Neural progenitor cell (in vitro differentiated cells): Measurements from ENCODE around the gene DIAPH2. TPM values are rescaled to one million over a fixed set of nuclear protein-coding genes. Genes with fewer than 3 reads are reported as not detected.

Source experiments
- DNase-seq: peaks from one replicate; pipeline ENCODE4 v3.0.0-alpha.2; 2016; ENCODE audit warnings: low spot score
- H2AFZ ChIP-seq: fragments of 200-600 bp; sonication (generic); replicated peaks from 2 replicates; pipeline ENCODE4 v1.6.1; 2016; ENCODE audit warnings: antibody characterized with exemption
- H3F3A ChIP-seq: fragments of 200-600 bp; sonication (generic); 2 replicates; pipeline ENCODE4 v1.6.1; 2016; ENCODE audit warnings: antibody characterized with exemption, low read depth
- H3K27ac ChIP-seq: fragments of 200-600 bp; sonication (generic); 2 replicates; pipeline ENCODE4 v1.5.1; 2016; ENCODE audit warnings: mild to moderate bottlenecking
- H3K27me3 ChIP-seq: fragments of 200-600 bp; sonication (generic); 2 replicates; pipeline ENCODE4 v1.6.1; 2016; ENCODE audit warnings: mild to moderate bottlenecking, moderate library complexity
- H3K36me3 ChIP-seq: fragments of 200-600 bp; sonication (generic); 2 replicates; pipeline ENCODE4 v1.5.1; 2016
- H3K4me1 ChIP-seq: fragments of 200-600 bp; sonication (generic); 2 replicates; pipeline ENCODE4 v1.6.1; 2016; ENCODE audit warnings: mixed run types
- H3K4me2 ChIP-seq: fragments of 200-600 bp; sonication (generic); 2 replicates; pipeline ENCODE4 v1.6.1; 2016
- H3K4me3 ChIP-seq: fragments of 200-600 bp; sonication (generic); 2 replicates; pipeline ENCODE4 v1.5.1; 2016
- H3K79me2 ChIP-seq: fragments of 200-600 bp; sonication (generic); 2 replicates; pipeline ENCODE4 v1.6.1; 2016; ENCODE audit warnings: low read depth
- H3K9ac ChIP-seq: fragments of 200-600 bp; sonication (generic); 2 replicates; pipeline ENCODE4 v1.6.1; 2016
- H3K9me3 ChIP-seq: fragments of 200-600 bp; sonication (generic); 2 replicates; pipeline ENCODE4 v1.5.1; 2016; ENCODE audit warnings: low read depth
- H4K20me1 ChIP-seq: fragments of 200-600 bp; sonication (generic); 2 replicates; pipeline ENCODE4 v1.6.1; 2016; ENCODE audit warnings: low read depth
- H3K27ac Mint-ChIP-seq: 3 replicates; pipeline ENCODE4 v1.8.0; 2021; ENCODE audit warnings: mixed read lengths
- H3K27me3 Mint-ChIP-seq: 2 replicates; pipeline ENCODE4 v1.8.0; 2022; ENCODE audit warnings: low read depth, mild to moderate bottlenecking, inconsistent platforms, moderate library complexity, mixed read lengths; ENCODE audit not compliant: insufficient read depth
- H3K36me3 Mint-ChIP-seq: 3 replicates; pipeline ENCODE4 v1.8.0; 2021; ENCODE audit warnings: mixed read lengths
- H3K4me1 Mint-ChIP-seq: 3 replicates; pipeline ENCODE4 v1.8.0; 2021; ENCODE audit warnings: mixed read lengths
- H3K4me3 Mint-ChIP-seq: 3 replicates; pipeline ENCODE4 v1.8.0; 2021; ENCODE audit warnings: mild to moderate bottlenecking, moderate library complexity, mixed read lengths
- H3K9me3 Mint-ChIP-seq: 3 replicates; pipeline ENCODE4 v1.8.0; 2020; ENCODE audit warnings: mixed read lengths
- EZH2 ChIP-seq: fragments of 200-600 bp; sonication (generic); IDR thresholded peaks from 2 replicates; pipeline ENCODE4 v1.6.1; 2017; ENCODE audit warnings: antibody characterized with exemption, mild to moderate bottlenecking, moderate library complexity
- EZH2phosphoT487 ChIP-seq: fragments of 200-600 bp; sonication (generic); IDR thresholded peaks from 2 replicates; pipeline ENCODE4 v1.6.1; 2017; ENCODE audit warnings: antibody characterized with exemption
- total RNA-seq: library from RNA; depleted of rRNA; stranded (reverse); fragments of >200 nt; gene quantifications from 2 replicates; pipeline ENCODE4 v1.2.3, GENCODE V29; 2015; ENCODE audit warnings: low replicate concordance
- TF ChIP-seq, protein P1 (sequence below): fragments of 200-600 bp; sonication (generic); IDR thresholded peaks from 2 replicates; pipeline ENCODE4 v1.5.1; 2017; ENCODE audit warnings: antibody characterized with exemption, mild to moderate bottlenecking

DIAPH2 gene
- total RNA-seq, 1 donor from 2014 or later, result 24.0 TPM

DNA sequence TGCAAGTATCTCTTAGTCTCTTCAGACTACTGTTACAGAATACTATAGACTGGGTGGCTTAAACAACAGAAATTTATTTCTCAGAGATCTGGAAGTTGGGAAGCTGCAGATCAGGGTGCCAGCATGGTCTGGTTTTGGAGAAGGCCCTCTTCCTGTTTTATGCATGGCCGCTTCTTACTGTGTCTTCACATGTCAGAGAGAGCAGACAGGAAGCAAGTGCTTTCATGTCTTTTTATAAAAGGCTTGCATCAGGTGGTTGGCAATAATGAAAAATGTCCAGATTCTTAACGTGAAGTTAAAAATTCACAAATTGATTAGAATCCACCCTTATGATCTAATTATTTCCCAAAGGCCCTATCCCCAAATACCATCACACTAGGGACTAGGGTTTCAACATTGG lies 484.0 kb downstream of the DIAPH2 start:
- Mint-ChIP-seq H3K27me3 (no peaks in the 10 kb centered on the region), H3K36me3 (no peaks in the 10 kb centered on the region), H3K4me1 (peaks cover 4% of the 10 kb centered on the region), H3K27ac (peak overlapping the region; percentile 57), H3K9me3 (peaks cover 4% of the 10 kb centered on the region), H3K4me3 (no peak overlapping the region)
- no peaks in the 10 kb centered on the region for H4K20me1 ChIP-seq
- H3K4me1 ChIP-seq, result no peaks in the 10 kb centered on the region
- no peak overlapping the region for H3K4me3 ChIP-seq
- H2AFZ ChIP-seq, result no peak overlapping the region
- no peak for DNase-seq
- H3K27ac ChIP-seq, result no peak overlapping the region
- H3K9ac ChIP-seq, result no peak overlapping the region
- H3K27me3 ChIP-seq, result no peaks in the 10 kb centered on the region
- no peaks in the 10 kb centered on the region for H3K79me2 ChIP-seq
- H3K4me2 ChIP-seq, result no peak overlapping the region
- H3K36me3 ChIP-seq, result no peaks in the 10 kb centered on the region
- H3F3A ChIP-seq, result no peaks in the 10 kb centered on the region
- TF ChIP-seq, protein P1, sequence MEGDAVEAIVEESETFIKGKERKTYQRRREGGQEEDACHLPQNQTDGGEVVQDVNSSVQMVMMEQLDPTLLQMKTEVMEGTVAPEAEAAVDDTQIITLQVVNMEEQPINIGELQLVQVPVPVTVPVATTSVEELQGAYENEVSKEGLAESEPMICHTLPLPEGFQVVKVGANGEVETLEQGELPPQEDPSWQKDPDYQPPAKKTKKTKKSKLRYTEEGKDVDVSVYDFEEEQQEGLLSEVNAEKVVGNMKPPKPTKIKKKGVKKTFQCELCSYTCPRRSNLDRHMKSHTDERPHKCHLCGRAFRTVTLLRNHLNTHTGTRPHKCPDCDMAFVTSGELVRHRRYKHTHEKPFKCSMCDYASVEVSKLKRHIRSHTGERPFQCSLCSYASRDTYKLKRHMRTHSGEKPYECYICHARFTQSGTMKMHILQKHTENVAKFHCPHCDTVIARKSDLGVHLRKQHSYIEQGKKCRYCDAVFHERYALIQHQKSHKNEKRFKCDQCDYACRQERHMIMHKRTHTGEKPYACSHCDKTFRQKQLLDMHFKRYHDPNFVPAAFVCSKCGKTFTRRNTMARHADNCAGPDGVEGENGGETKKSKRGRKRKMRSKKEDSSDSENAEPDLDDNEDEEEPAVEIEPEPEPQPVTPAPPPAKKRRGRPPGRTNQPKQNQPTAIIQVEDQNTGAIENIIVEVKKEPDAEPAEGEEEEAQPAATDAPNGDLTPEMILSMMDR, result no peak
- TF ChIP-seq EZH2phosphoT487, result no peak
- TF ChIP-seq EZH2, result no peak
- H3K9me3 ChIP-seq, result no peaks in the 10 kb centered on the region

DNA sequence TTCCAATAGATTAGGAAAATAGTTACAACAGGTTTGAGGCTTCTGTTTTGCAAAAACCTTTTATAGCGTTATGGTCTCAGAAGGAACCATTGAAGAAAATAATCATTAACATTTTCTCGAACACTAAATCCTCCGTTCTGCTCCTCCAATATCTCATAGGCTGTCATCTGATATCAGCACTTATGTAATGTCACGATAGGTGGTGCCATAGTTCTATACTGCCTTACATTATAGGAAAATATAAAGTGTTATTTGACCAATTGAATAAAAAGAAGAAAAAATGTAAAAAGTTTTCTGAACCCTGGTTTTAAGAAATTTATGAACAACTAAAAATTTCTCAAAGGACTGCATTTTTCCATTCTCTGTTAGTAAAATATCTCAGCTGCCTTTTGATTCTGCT lies 490.5 kb downstream of the DIAPH2 start:
- H3K79me2 ChIP-seq, result no peaks in the 10 kb centered on the region
- Mint-ChIP-seq H3K27me3 (no peaks in the 10 kb centered on the region), H3K9me3 (peaks cover 15% of the 10 kb centered on the region), H3K4me3 (no peak overlapping the region), H3K36me3 (peaks cover 6% of the 10 kb centered on the region), H3K4me1 (no peaks in the 10 kb centered on the region), H3K27ac (no peak overlapping the region)
- no peaks in the 10 kb centered on the region for H3K4me1 ChIP-seq
- no peak overlapping the region for H3K9ac ChIP-seq
- H3K27me3 ChIP-seq, result no peaks in the 10 kb centered on the region
- H3K9me3 ChIP-seq, result peaks cover 6% of the 10 kb centered on the region
- DNase-seq, result no peak
- no peaks in the 10 kb centered on the region for H4K20me1 ChIP-seq
- no peak overlapping the region for H3K4me3 ChIP-seq
- H3K4me2 ChIP-seq, result no peak overlapping the region
- no peak overlapping the region for H3K27ac ChIP-seq
- H3K36me3 ChIP-seq, result no peaks in the 10 kb centered on the region
- TF ChIP-seq, protein P1, result peak; percentile 10
- no peak for TF ChIP-seq EZH2phosphoT487
- no peak overlapping the region for H2AFZ ChIP-seq
- no peaks in the 10 kb centered on the region for H3F3A ChIP-seq

DNA sequence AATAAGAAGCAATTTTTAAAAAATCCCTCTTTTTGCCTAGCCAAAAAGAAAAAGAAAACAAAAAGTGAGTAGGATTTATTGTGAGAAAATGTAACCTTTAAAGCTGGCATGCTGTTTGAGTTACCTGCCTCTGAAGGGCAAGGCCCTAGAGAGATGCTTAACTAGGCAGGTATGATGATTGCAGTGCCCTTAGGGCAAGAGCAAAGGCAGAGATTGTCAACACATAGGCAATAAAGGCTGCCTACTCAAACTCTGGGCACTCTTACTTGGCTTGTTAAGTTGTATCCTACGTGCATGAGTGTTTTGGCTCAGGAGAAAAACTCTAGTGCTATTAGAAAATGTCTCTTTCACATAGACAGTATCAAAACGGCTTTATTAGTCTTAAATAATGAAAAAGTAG lies 505.0 kb downstream of the DIAPH2 start:
- no peaks in the 10 kb centered on the region for H3K79me2 ChIP-seq
- no peaks in the 10 kb centered on the region for H3F3A ChIP-seq
- TF ChIP-seq, protein P1, result no peak
- TF ChIP-seq EZH2, result no peak
- H3K27ac Mint-ChIP-seq, result no peak overlapping the region
- no peak overlapping the region for H3K4me2 ChIP-seq
- no peak overlapping the region for H3K4me3 Mint-ChIP-seq
- no peak overlapping the region for H3K9ac ChIP-seq
- no peaks in the 10 kb centered on the region for H3K27me3 ChIP-seq
- no peak overlapping the region for H2AFZ ChIP-seq
- no peaks in the 10 kb centered on the region for H3K4me1 ChIP-seq
- no peak for DNase-seq
- no peaks in the 10 kb centered on the region for H3K27me3 Mint-ChIP-seq
- H3K9me3 ChIP-seq, result no peaks in the 10 kb centered on the region
- H3K36me3 ChIP-seq, result no peaks in the 10 kb centered on the region
- no peaks in the 10 kb centered on the region for H3K36me3 Mint-ChIP-seq
- H3K4me3 ChIP-seq, result no peak overlapping the region
- H3K9me3 Mint-ChIP-seq, result no peaks in the 10 kb centered on the region
- H3K27ac ChIP-seq, result no peak overlapping the region
- H3K4me1 Mint-ChIP-seq, result no peaks in the 10 kb centered on the region
- H4K20me1 ChIP-seq, result no peaks in the 10 kb centered on the region

DNA sequence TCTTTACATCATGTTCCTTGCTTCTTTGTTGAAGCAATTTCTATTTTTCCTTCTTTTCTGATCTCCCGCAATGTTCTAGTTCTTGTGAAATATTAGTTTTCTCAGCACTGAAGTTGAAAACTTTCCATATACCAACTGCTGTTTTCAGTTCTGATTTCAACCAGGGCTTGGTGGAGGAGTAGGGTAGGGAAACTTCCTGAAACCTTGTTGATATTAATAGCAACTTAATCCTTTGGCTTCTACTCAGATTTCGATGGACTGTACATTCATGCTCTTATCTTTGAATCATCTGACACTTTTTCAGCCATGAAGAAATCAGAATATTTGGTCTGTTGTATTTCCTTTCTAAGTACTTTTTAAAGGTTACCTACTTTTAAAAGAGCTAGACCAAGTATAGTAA lies 514.9 kb downstream of the DIAPH2 start:
- H3K9ac ChIP-seq, result no peak overlapping the region
- peaks cover 3% of the 10 kb centered on the region for H3K27me3 Mint-ChIP-seq
- H3K9me3 ChIP-seq, result no peaks in the 10 kb centered on the region

More for the DNA sequence above, 514.9 kb downstream of the DIAPH2 start:
- H3K27ac ChIP-seq, result no peak overlapping the region
- Mint-ChIP-seq H3K36me3 (no peaks in the 10 kb centered on the region), H3K9me3 (peaks cover 20% of the 10 kb centered on the region), H3K4me1 (peaks cover 4% of the 10 kb centered on the region), H3K27ac (no peak overlapping the region), H3K4me3 (no peak overlapping the region)
- no peak overlapping the region for H3K4me3 ChIP-seq
- H3K36me3 ChIP-seq, result no peaks in the 10 kb centered on the region
- H4K20me1 ChIP-seq, result no peaks in the 10 kb centered on the region
- no peaks in the 10 kb centered on the region for H3K27me3 ChIP-seq
- H3K4me2 ChIP-seq, result no peak overlapping the region
- H3K79me2 ChIP-seq, result no peaks in the 10 kb centered on the region
- DNase-seq, result no peak
- peaks cover 5% of the 10 kb centered on the region for H3K4me1 ChIP-seq
- no peak overlapping the region for H2AFZ ChIP-seq
- no peak for TF ChIP-seq EZH2phosphoT487
- TF ChIP-seq EZH2, result no peak
- TF ChIP-seq, protein P1, result no peak
- H3F3A ChIP-seq, result no peaks in the 10 kb centered on the region
